Ascending aorta (tissue), 2 donors: ENCODE results near the gene KCNA10. TPM values are rescaled to one million over a fixed set of nuclear protein-coding genes. Genes with fewer than 3 reads are reported as not detected.
"Not testable (repeated sequence)": the region's sequence is repeated elsewhere in the genome, so short reads cannot be mapped to it uniquely, and the experiment has no call there.

ENCODE experiments used
- DNase-seq, 2 donors: peaks; one replicate each; pipeline ENCODE4 v3.0.0-alpha.2; 2019; ENCODE audit warnings: low spot score in 2 of 2
- H3K27ac ChIP-seq, 2 donors: fragments of 200-600 bp; sonication (generic); one replicate each; pipeline ENCODE4 v1.5.1; 2016 to 2017; ENCODE audit warnings: mild to moderate bottlenecking in 1 of 2
- H3K27me3 ChIP-seq: fragments of 200-600 bp; sonication (generic); one replicate; pipeline ENCODE4 v1.5.1; 2017
- H3K36me3 ChIP-seq, 2 donors: fragments of 200-600 bp; sonication (generic); one replicate each; pipeline ENCODE4 v1.5.1; 2016
- H3K4me1 ChIP-seq, 2 donors: fragments of 200-600 bp; sonication (generic); one replicate each; pipeline ENCODE4 v1.5.1; 2016 to 2017; ENCODE audit warnings: mild to moderate bottlenecking in 1 of 2
- H3K4me3 ChIP-seq, 2 donors: fragments of 200-600 bp; sonication (generic); one replicate each; pipeline ENCODE4 v1.5.1; 2016 to 2017; ENCODE audit warnings: mild to moderate bottlenecking in 1 of 2
- H3K9me3 ChIP-seq, 2 donors: fragments of 200-600 bp; sonication (generic); one replicate each; pipeline ENCODE4 v1.5.1; 2016
- intact Hi-C: fragments of 100-400 bp; cut with DNase I; formaldehyde crosslinking; loops from one replicate; pipeline ENCODE4 v1.15.1; 2023
- total RNA-seq: library from RNA; depleted of rRNA; stranded (reverse); fragments of >200 nt; gene quantifications from one replicate; pipeline ENCODE4 v1.1.0, GENCODE V29; 2016
- TF ChIP-seq, protein P1 (sequence below), 3 experiments: fragments of 200-600 bp in 2 of 3; fragments of 450-650 bp in 1 of 3; sonication (generic) in 2 of 3; IDR thresholded peaks; one replicate each; pipeline ENCODE4 v1.5.1; 2016 to 2019; ENCODE audit warnings: antibody characterized with exemption in 3 of 3, mild to moderate bottlenecking in 1 of 3, moderate library complexity in 1 of 3

Gene KCNA10
- total RNA-seq, 1 donor from 2014 or later, result not detected

DNA sequence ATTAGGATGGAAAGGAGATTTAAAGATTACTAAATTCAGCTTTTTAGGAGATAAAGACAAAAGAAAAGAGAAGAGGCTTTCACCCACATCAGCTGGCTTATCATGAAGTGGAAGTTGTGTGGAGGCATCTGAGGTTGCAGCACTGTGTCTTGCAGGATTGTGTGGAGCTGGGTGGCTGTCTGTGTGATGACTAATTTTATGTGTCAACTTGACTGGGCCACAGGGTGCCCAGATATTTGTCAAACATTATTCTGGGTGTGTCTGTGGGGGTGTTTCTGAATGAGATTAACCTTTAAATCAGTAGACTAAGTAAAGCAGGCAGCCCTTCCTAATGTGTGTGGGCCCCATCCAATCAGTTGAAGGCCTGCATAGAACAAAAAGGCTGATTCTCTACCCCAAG is 3.9 kb downstream of the KCNA10 start:
- H3K27me3 ChIP-seq, result no peaks in the 10 kb centered on the region
- TF ChIP-seq, protein P1, sequence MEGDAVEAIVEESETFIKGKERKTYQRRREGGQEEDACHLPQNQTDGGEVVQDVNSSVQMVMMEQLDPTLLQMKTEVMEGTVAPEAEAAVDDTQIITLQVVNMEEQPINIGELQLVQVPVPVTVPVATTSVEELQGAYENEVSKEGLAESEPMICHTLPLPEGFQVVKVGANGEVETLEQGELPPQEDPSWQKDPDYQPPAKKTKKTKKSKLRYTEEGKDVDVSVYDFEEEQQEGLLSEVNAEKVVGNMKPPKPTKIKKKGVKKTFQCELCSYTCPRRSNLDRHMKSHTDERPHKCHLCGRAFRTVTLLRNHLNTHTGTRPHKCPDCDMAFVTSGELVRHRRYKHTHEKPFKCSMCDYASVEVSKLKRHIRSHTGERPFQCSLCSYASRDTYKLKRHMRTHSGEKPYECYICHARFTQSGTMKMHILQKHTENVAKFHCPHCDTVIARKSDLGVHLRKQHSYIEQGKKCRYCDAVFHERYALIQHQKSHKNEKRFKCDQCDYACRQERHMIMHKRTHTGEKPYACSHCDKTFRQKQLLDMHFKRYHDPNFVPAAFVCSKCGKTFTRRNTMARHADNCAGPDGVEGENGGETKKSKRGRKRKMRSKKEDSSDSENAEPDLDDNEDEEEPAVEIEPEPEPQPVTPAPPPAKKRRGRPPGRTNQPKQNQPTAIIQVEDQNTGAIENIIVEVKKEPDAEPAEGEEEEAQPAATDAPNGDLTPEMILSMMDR (IDR thresholded peaks at IDR 0.05), result no peak
- no peak for DNase-seq
- no peaks in the 10 kb centered on the region for H3K9me3 ChIP-seq
- no peaks in the 10 kb centered on the region for H3K4me1 ChIP-seq
- no peak overlapping the region for H3K4me3 ChIP-seq
- H3K27ac ChIP-seq, result no peak overlapping the region
- H3K36me3 ChIP-seq, result no peaks in the 10 kb centered on the region
- intact Hi-C loops, result no loop called here

DNA sequence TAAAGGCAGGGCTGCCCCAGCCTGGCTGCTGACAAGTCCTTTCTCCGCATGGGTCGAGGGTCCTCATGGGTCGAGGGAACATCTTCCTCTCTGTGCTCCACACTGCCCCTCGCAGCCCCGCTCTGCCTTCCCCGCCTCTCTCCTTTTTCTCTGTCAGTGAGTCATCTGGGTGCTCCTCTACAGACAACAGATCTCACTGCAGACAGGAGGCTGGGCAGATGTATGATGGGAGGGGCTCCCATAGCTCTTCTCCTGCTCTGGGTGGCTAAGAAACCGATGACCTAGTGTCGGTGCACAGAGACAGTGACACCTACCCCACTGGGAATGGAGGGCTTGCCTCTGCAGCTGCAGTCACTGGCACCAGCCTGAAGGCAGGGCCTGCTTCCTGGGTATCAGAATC is 5.5 kb downstream of the KCNA10 start:
- no peak overlapping the region for H3K4me3 ChIP-seq
- no peaks in the 10 kb centered on the region for H3K9me3 ChIP-seq
- H3K27ac ChIP-seq, result no peak overlapping the region
- TF ChIP-seq, protein P1 (IDR thresholded peaks at IDR 0.05), result no peak
- no peaks in the 10 kb centered on the region for H3K36me3 ChIP-seq
- no peaks in the 10 kb centered on the region for H3K4me1 ChIP-seq
- H3K27me3 ChIP-seq, result no peaks in the 10 kb centered on the region
- DNase-seq, result no peak
- intact Hi-C loops, result no loop called here

DNA sequence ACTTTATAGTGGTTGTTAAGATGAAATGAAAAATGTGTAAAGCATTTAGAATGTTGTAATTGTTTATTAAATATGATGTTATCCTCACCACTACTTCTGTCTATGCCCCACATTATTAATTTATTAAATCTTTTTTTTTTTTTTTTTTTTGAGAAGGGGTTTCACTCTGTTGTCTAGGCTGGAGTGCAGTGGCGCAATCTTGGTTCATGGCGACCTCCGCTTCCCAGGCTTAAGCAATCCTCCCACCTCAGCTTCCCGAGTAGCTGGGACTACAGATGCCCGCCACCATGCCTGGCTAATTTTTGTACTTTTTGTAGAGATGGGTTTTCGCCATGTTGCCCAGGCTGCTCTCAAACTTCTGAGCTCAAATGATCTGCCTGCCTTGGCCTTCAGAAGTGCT is 7.5 kb downstream of the KCNA10 start:
- TF ChIP-seq, protein P1 (IDR thresholded peaks at IDR 0.05), result no peak
- Histone ChIP-seq H3K4me1 (no peaks in the 10 kb centered on the region), H3K4me3 (no peak overlapping the region), H3K36me3 (no peaks in the 10 kb centered on the region), H3K9me3 (no peaks in the 10 kb centered on the region), H3K27me3 (no peaks in the 10 kb centered on the region), H3K27ac (no peak overlapping the region)
- intact Hi-C loops, result no loop called here
- DNase-seq, result no peak

DNA sequence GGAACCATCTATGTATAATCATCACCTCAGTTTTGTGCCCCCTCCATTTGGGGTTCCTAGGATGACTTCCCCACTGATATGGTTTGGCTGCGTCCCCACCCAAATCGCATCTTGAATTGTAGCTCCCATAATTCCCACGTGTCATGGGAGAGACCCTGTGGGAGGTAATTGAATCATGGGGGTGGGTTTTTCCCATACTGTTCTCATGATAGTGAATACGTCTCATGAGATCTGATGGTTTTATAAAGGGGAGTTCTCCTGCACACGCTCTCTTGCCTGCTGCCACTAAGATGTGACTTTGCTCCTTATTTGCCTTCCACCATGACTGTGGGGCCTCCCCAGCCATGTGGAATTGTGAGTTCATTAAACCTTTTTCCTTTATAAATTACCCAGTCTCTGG is 8.1 kb downstream of the KCNA10 start:
- H3K4me1 ChIP-seq, H3K27ac ChIP-seq, intact Hi-C loops, DNase-seq, H3K36me3 ChIP-seq, H3K27me3 ChIP-seq, H3K4me3 ChIP-seq, H3K9me3 ChIP-seq: not testable (repeated sequence)

DNA sequence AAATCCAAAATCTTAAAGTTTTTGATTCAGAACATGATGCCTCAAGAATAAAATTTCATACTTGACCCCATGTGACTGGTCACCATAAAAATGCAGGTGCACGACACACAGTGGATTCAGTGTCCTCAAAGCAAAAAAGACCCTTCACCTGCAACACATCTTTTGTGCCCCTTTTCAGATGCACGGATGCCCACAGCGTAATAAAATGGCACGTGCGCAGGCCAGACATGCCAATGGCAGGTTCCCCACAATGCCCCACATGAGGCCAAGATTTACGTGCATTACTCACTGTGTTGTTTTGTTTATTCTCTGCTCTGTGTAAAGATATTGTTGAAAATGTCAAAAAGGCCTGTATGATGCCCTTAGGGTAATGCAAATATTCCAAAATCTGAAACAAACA is 9.3 kb downstream of the KCNA10 start:
- H3K9me3 ChIP-seq, result no peaks in the 10 kb centered on the region
- DNase-seq, result no peak
- no peak overlapping the region for H3K27ac ChIP-seq
- intact Hi-C loops, result no loop called here
- TF ChIP-seq, protein P1 (IDR thresholded peaks at IDR 0.05), result no peak
- no peaks in the 10 kb centered on the region for H3K36me3 ChIP-seq
- no peak overlapping the region for H3K4me3 ChIP-seq
- H3K27me3 ChIP-seq, result no peaks in the 10 kb centered on the region
- H3K4me1 ChIP-seq, result no peaks in the 10 kb centered on the region

DNA sequence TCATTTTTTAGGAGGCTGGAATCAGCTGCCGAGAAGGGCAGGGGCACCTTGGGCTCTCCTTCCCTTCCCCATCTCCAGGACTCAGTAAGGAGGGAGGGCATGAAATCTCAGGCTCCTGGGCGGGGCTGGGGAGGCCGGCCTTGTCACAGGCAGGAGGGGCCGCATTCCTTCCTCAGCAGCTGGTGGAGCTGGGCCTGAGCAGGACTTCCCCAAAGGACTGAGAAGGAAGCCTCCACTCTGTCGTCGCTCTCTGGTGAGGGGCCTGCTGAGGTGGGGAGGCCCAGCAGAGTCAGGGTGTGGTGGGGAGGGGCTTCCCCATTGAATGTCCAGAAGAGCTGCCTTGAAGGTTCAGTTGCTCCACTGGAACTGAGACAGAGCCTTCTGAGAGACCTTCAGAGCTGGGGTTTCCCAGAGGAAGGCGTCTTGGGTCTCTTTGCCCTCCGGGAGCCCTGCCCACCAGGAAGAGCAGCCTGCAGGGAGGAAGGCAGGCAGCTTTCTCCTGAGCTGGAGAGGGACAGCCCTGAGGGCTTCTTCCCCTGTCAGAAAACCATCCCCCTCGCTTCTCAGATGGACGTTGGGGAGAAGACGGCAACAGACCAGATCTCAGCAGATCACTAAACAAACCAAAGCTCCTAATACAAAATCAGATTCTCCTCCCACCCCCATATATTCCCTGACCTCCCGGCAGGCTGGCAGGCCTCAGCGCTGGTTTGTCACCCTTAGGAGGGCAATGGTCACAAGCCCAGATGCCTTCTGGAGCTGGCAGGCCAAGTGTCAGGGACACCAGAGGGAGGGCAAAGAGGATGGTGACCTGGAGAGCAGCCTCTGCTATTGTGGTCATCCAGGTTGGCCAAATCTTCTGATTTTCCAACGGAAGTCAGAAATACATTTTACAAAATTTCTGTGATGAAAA is 10.7 kb downstream of the KCNA10 start:
- Histone ChIP-seq H3K36me3 (no peaks in the 10 kb centered on the region), H3K27me3 (no peaks in the 10 kb centered on the region), H3K9me3 (no peaks in the 10 kb centered on the region), H3K27ac (no peak overlapping the region), H3K4me1 (no peaks in the 10 kb centered on the region), H3K4me3 (no peak overlapping the region)
- TF ChIP-seq, protein P1 (IDR thresholded peaks at IDR 0.05), result no peak
- intact Hi-C loops, result no loop called here
- DNase-seq, result peak in 1 of 2 donors; percentile 68
